Fibroblast of pulmonary artery (primary cell): Measurements from ENCODE around the gene ETS2.

ENCODE experiments used
- DNase-seq: peaks from one replicate; pipeline ENCODE4 v3.0.0-alpha.2; 2010; ENCODE audit warnings: low read depth
- H3K4me3 ChIP-seq: replicated peaks from 2 replicates; pipeline ENCODE4 v1.5.1; 2011; ENCODE audit warnings: low read depth, mild to moderate bottlenecking, control low read depth, low read length, moderate library complexity
- TF ChIP-seq, protein P1 (sequence below): IDR thresholded peaks from 2 replicates; pipeline ENCODE4 v1.5.1; 2011; ENCODE audit warnings: mild to moderate bottlenecking, control low read depth, low read length, inconsistent platforms; ENCODE audit errors: missing control alignments

The ETS2 gene

DNA sequence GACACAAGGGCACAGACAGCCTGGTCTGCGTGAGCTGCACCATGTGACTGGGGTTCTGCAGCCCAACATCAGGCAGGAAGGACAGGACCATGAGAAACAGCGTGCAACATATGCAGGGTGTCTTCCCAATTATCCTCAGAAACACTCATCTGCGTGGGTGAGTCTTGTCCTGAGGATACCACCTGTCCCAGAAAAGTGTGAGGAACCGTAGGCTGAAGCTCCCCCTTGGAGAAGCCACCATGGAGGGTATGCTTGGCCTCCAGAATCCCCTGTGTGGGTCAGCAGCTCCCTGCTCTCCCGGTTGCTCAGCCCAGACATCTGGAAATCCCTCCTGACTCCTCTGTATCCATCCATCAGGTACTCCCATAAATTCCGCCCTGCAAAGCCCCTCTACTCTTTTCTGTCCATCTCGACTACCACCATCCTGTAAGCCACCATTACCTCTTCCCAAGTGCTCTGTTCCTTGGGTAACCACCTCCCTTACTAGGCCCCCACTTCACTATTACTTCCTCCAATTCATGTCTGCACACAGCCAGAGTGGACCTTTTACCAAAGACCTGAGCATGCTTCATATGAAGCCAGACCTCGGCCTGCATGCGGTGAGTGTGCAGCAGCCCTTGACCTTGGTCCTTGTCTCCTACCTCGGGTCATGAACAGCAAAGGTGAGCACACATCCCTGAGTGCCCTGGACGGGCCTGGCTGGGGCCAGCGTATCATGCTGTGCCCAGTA, 33.0 kb downstream of the ETS2 start:
- TF ChIP-seq, protein P1, sequence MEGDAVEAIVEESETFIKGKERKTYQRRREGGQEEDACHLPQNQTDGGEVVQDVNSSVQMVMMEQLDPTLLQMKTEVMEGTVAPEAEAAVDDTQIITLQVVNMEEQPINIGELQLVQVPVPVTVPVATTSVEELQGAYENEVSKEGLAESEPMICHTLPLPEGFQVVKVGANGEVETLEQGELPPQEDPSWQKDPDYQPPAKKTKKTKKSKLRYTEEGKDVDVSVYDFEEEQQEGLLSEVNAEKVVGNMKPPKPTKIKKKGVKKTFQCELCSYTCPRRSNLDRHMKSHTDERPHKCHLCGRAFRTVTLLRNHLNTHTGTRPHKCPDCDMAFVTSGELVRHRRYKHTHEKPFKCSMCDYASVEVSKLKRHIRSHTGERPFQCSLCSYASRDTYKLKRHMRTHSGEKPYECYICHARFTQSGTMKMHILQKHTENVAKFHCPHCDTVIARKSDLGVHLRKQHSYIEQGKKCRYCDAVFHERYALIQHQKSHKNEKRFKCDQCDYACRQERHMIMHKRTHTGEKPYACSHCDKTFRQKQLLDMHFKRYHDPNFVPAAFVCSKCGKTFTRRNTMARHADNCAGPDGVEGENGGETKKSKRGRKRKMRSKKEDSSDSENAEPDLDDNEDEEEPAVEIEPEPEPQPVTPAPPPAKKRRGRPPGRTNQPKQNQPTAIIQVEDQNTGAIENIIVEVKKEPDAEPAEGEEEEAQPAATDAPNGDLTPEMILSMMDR, result no peak
- DNase-seq, result no peak
- no peak overlapping the region for H3K4me3 ChIP-seq

DNA sequence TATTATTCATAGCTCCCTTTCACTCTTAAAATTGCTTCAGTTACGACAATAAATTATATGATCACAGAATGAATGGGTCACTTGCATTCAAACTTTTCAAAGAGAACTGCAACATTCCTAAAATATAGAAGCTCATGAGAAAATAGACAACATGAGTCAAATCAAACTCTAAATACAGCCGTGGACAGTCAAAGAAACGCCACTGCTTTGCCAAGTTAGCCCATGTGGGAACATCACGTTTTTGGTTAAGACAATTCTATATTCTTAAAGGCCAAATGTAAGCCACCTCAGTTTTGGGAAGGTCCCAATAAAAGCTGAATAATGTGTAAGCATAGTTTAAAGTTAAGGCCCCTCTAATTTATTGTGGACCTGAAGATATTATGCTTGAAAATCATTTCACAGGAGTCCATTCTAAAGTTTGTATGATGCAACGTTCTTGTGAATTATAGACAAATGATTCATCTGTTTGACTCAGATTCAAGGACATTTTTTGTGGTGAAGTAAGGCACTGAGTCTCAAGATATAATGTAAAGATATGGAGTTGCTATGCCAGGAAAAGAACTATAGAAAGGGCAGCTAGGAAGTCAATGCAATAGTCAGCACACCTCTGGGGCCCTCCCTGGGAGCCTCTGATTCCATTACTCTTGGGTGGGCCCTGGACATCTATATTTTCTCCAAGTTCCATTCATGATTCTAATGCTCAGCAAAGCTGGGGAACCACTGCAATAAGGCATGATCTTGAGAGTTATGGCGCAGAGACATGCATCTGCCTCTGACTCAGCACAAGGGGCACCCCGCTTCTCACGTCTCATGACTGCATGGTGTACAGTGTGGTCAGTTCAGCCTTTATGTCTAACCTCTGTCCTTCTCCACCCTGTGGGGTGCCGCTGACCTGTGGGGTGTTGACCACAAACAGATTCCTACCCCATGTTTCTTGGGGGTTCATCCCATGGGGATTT, 33.9 kb downstream of the ETS2 start:
- H3K4me3 ChIP-seq, result no peak overlapping the region
- TF ChIP-seq, protein P1, result no peak
- peak; percentile 94 for DNase-seq

DNA sequence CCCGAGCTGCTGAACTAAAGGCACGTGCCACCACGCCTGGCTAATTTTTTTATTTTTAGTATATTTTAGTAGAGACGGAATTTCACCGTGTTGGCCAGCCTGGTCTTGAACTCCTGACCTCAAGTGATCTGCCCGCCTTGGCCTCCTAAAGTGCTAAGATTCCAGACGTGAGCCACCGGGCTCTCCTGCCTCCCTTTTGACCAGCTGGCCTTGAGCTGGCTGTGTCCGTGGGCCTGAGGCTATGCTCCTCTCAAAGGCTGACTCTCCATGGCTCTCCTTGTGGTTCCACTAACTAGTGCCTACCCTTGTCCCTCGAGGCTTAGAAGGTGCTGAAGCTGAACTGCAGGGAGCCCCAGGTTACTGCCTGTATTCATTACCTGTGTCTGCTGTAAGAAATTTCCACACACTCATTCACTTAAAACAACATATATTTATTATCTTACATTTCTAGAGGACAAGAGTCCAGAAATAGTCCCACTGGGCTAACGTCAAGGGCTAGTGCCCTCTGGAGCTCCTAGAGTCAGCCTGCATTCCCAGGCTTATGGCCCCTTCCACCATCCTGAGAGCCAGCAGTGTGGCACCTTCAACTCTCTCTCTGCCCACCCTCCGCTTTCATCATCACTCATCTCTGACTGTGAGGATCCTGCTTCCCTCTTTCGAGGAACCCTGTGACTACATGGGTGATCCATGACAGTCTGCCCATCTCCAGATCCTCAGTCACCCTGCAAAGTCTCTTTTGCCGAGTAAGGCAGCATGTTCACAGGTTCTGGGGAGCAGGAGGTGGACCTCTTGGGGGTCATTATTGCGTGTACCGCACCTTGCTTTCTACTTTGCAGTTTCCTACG, 34.9 kb downstream of the ETS2 start:
- TF ChIP-seq, protein P1, result no peak
- no peak overlapping the region for H3K4me3 ChIP-seq
- no peak for DNase-seq

DNA sequence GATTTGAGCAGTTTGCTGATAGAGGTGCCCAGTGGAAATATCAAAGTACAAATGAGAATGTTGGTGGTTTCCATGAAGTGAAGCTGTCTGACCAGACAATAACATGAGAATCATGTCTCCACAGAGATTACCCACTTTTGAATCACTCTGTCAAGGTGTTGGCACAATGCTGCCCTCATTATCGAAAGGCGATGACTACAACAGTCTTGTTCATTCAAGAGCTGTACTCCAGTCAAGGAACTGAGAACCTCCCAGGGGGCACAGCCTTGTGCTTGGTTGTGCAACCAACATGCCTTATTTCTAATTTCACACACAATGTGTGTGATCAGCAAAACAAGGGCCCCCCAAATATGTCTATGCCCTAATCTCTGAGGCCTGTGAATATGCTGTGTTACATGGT, 35.7 kb downstream of the ETS2 start:
- no peak overlapping the region for H3K4me3 ChIP-seq
- DNase-seq, result no peak
- TF ChIP-seq, protein P1, result no peak

DNA sequence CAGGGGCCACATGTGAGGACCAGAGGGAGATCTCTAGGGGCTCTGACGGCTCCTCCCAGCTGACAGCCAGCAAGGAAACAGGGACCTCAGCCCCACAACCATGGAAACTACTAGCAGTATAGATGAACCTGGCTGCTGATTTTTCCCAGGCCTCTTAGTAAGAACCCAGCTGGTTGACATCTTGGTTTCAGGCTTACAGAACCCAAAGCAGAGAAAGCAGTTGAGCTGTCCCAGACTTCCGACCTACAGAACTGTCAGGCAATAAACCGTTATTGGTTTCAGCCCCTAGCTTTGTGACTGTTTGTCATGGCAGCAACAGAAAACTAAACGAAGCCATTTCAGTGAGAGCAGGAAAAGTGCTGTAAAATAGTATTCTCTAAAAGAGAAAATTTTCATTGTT, 36.4 kb downstream of the ETS2 start:
- no peak overlapping the region for H3K4me3 ChIP-seq
- DNase-seq, result no peak
- TF ChIP-seq, protein P1, result no peak

DNA sequence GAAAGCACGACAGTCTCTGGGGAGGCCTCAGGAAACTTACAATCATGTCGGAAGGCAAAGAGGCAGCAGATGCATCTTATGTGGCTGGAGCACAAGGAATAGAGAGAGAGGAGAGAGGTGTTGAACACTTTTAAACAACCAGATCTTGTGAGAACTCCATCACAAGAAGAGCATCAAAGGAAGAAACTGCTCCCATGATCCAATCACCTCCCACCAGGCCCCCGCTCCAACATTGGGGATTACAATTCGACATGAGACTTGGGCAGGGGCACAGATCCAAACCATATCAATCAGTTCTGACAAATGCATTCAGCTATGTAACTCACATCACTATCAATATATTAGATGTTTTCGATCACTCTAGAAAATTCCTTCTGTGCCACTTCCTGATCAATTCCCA, 37.6 kb downstream of the ETS2 start:
- TF ChIP-seq, protein P1, result no peak
- H3K4me3 ChIP-seq, result no peak overlapping the region
- DNase-seq, result no peak
